Measurements from ENCODE around the gene NSF. TPM values are rescaled to one million over a fixed set of nuclear protein-coding genes. Genes with fewer than 3 reads are reported as not detected.

Gene NSF
- total RNA-seq, 4 donors from 2014 or later = 21.0 to 33.7 (median 28.0) TPM

DNA sequence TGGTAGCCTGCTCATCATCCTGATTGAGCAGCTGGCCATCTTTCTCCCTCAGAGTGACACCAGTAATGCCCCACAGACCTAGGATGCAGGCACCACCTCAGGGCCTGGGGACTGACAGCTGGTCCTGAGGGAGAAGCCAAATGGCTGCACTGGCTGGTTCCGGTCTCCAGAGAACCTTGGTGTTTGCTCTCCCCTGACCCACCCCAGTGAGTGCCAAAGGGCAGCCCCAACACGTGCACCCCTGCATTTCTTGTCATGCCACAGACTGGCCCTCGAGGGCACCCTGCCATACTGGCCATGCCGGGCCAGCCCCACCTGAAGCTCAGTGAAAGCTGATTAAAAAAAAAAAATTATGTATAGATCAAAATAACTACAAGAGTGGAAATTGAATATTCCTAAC lies 127.5 kb downstream of the NSF start:
- H3K4me3 ChIP-seq (ENCODE audit: low read depth, poor library complexity, severe bottlenecking) = no peak overlapping the region
- no peak for DNase-seq (ENCODE audit: low spot score in 2 of 2)
- no peak for TF ChIP-seq CTCF (IDR thresholded peaks at IDR 0.05)
- no peak for TF ChIP-seq POLR2A (IDR thresholded peaks at IDR 0.05)
- intact Hi-C loops (cut with DNase I; ENCODE audit: low total_unique reads) = no loop called here
- WGBS, 2 donors = 98 to 100% methylated on average over 4 of the region's 4 CpGs

GRCh38 chr17:46719891-46720290 lies 129.4 kb downstream of the NSF start:
- H3K4me3 ChIP-seq (ENCODE audit: low read depth, poor library complexity, severe bottlenecking) = no peak overlapping the region

DNA sequence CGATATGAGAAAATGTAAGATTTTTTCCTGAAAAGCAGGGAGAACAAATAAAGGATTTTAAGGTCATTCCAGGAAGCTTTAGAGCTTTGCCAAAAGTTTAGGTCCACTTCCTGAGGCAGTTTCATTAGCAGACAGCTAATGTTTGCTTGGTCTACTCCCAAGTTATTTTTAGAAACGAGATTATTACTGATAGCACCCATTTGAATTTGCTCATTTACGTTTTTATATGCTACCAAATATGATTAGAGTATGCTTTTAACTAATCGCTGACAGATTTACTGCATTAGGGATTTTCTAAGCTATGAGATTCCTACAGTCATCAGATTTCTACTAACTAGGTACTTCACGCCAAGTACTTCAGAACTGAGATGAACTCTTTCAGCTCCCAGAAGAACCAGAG lies 129.9 kb downstream of the NSF start:
- DNase-seq (ENCODE audit: low spot score in 2 of 2) = no peak
- H3K4me3 ChIP-seq (ENCODE audit: low read depth, poor library complexity, severe bottlenecking) = no peak overlapping the region
- TF ChIP-seq CTCF (IDR thresholded peaks at IDR 0.05) (no peak), POLR2A (IDR thresholded peaks at IDR 0.05) (no peak)
- intact Hi-C loops (cut with DNase I; ENCODE audit: low total_unique reads) = no loop called here
- 41 to 48% methylated on average over 5 of the region's 5 CpGs for WGBS, 2 donors

More at GRCh38 chr17:46719891-46720290, 129.4 kb downstream of the NSF start:
- intact Hi-C loops (cut with DNase I; ENCODE audit: low total_unique reads) = no loop called here
- WGBS, 2 donors = 54 to 59% methylated on average over 3 of the region's 3 CpGs
- DNase-seq (ENCODE audit: low spot score in 2 of 2) = no peak
- TF ChIP-seq CTCF (IDR thresholded peaks at IDR 0.05) (no peak), POLR2A (IDR thresholded peaks at IDR 0.05) (no peak)

- intact Hi-C loops (cut with DNase I; ENCODE audit: low total_unique reads) = no loop called here
- TF ChIP-seq CTCF (IDR thresholded peaks at IDR 0.05) = no peak
- TF ChIP-seq POLR2A (IDR thresholded peaks at IDR 0.05) = no peak
- no peak overlapping the region for H3K4me3 ChIP-seq (ENCODE audit: low read depth, poor library complexity, severe bottlenecking)
- no peak for DNase-seq (ENCODE audit: low spot score in 2 of 2)
- 48 to 51% methylated on average over 7 of the region's 7 CpGs for WGBS, 2 donors
These were observed 132.3 kb downstream of the NSF start for GRCh38 chr17:46722662-46723285.

- intact Hi-C loops (cut with DNase I; ENCODE audit: low total_unique reads) = no loop called here
These were observed 135.7 kb downstream of the NSF start for GRCh38 chr17:46726206-46726605.

More at GRCh38 chr17:46726206-46726605, 135.7 kb downstream of the NSF start:
- DNase-seq (ENCODE audit: low spot score in 2 of 2) = no peak
- H3K4me3 ChIP-seq (ENCODE audit: low read depth, poor library complexity, severe bottlenecking) = no peak overlapping the region
- 84 to 86% methylated on average over 3 of the region's 3 CpGs for WGBS, 2 donors
- TF ChIP-seq POLR2A (IDR thresholded peaks at IDR 0.05) = no peak
- TF ChIP-seq CTCF (IDR thresholded peaks at IDR 0.05) = no peak
